PC-3 (cell line): ENCODE results near the gene H2BK1. TPM values are rescaled to one million over a fixed set of nuclear protein-coding genes. Genes with fewer than 3 reads are reported as not detected.

ENCODE experiments used
- ATAC-seq: fragments of 200-7000 bp; cut with Tn5 transposase; 2 replicates; pipeline ENCODE4 v1.9.1; 2020; ENCODE audit warnings: mild to moderate bottlenecking, moderate library complexity
- BruUV-seq: library from RNA; stranded (reverse); fragments of 400-500 nt; replicated peaks from 2 replicates; lab custom pipeline; 2021; lab: Mats Ljungman, UMichigan
- CTCF ChIA-PET: fragments of 300-600 bp; sonication (Branson Sonifier 250); formaldehyde crosslinking; loops from one replicate; lab custom pipeline; 2022; ENCODE audit warnings: antibody characterized with exemption; lab: Charles Lee
- POLR2A ChIA-PET: fragments of 300-600 bp; sonication (Branson Sonifier 250); formaldehyde crosslinking; loops from one replicate; lab custom pipeline; 2022; ENCODE audit warnings: antibody characterized with exemption; ENCODE audit not compliant: unreplicated experiment; lab: Charles Lee
- DNase-seq: peaks from one replicate; pipeline ENCODE4 v3.0.0-alpha.2; 2015
- H2AFZ ChIP-seq: fragments of 300-600 bp; sonication (generic); 2 replicates; pipeline ENCODE4 v1.6.0; 2016; ENCODE audit warnings: antibody characterized with exemption, low read length
- H3F3A ChIP-seq: fragments of 300-600 bp; sonication (generic); one replicate; pipeline ENCODE4 v1.6.0; 2017; ENCODE audit warnings: antibody characterized with exemption, low read length, control low read depth, mild to moderate bottlenecking; ENCODE audit not compliant: unreplicated experiment
- H3K27ac ChIP-seq: fragments of 300-600 bp; sonication (generic); 2 replicates; pipeline ENCODE4 v1.5.1; 2016; ENCODE audit warnings: mild to moderate bottlenecking, low read length
- H3K27me3 ChIP-seq: fragments of 300-600 bp; sonication (generic); 2 replicates; pipeline ENCODE4 v1.6.1; 2016; ENCODE audit warnings: low read length, mixed read lengths
- H3K36me3 ChIP-seq: fragments of 300-600 bp; sonication (generic); 2 replicates; pipeline ENCODE4 v1.6.1; 2016; ENCODE audit warnings: low read depth, mixed run types, low read length, mixed read lengths
- H3K4me1 ChIP-seq: fragments of 300-600 bp; sonication (generic); 2 replicates; pipeline ENCODE4 v1.5.1; 2016; ENCODE audit warnings: low read length; ENCODE audit not compliant: insufficient read depth
- H3K4me2 ChIP-seq: fragments of 300-600 bp; sonication (generic); 2 replicates; pipeline ENCODE4 v1.6.0; 2016; ENCODE audit warnings: low read length
- H3K4me3 ChIP-seq: fragments of 300-600 bp; sonication (generic); 2 replicates; pipeline ENCODE4 v1.5.1; 2016; ENCODE audit warnings: mild to moderate bottlenecking, low read length, mixed read lengths
- H3K79me2 ChIP-seq: fragments of 300-600 bp; sonication (generic); 2 replicates; pipeline ENCODE4 v1.6.1; 2017; ENCODE audit warnings: low read length, mixed read lengths
- H3K9ac ChIP-seq: fragments of 300-600 bp; sonication (generic); 2 replicates; pipeline ENCODE4 v1.6.0; 2016; ENCODE audit warnings: mild to moderate bottlenecking, low read length
- H3K9me2 ChIP-seq: fragments of 300-600 bp; sonication (generic); replicated peaks from 2 replicates; pipeline ENCODE4 v1.6.1; 2016; ENCODE audit warnings: mixed run types, low read length, mixed read lengths
- H3K9me3 ChIP-seq: fragments of 300-600 bp; sonication (generic); 2 replicates; pipeline ENCODE4 v1.6.1; 2016; ENCODE audit warnings: low read length, mixed read lengths
- H4K20me1 ChIP-seq: fragments of 300-600 bp; sonication (generic); 2 replicates; pipeline ENCODE4 v1.6.1; 2016; ENCODE audit warnings: low read length, mixed read lengths
- CTCF ChIP-seq: fragments of 300-600 bp; sonication (generic); conservative IDR thresholded peaks from 2 replicates; pipeline ENCODE4 v1.5.1; 2017; ENCODE audit warnings: antibody characterized with exemption, low read depth, mild to moderate bottlenecking, low read length
- EZH2 ChIP-seq: fragments of 300-600 bp; sonication (generic); IDR thresholded peaks from one replicate; pipeline ENCODE4 v1.6.1; 2017; ENCODE audit warnings: antibody characterized with exemption, mild to moderate bottlenecking, low read length; ENCODE audit not compliant: unreplicated experiment
- EZH2phosphoT487 ChIP-seq: fragments of 300-600 bp; sonication (generic); IDR thresholded peaks from 2 replicates; pipeline ENCODE4 v1.6.1; 2018; ENCODE audit warnings: mild to moderate bottlenecking, antibody characterized with exemption, low read length, borderline replicate concordance
- intact Hi-C: fragments of 100-400 bp; cut with micrococcal nuclease; formaldehyde crosslinking; loops from 2 replicates; pipeline ENCODE4 v1.9.0; 2023
- total RNA-seq: library from RNA; depleted of rRNA; stranded (reverse); fragments of >200 nt; gene quantifications from 2 replicates; pipeline ENCODE4 v1.2.3, GENCODE V29; 2014

Gene H2BK1
- total RNA-seq, 1 experiment from 2014 or later = not detected

- Histone ChIP-seq H3K4me3 (no peak overlapping the region), H3K27me3 (no peaks in the 10 kb centered on the region), H3K9me3 (no peaks in the 10 kb centered on the region), H3K9ac (no peak overlapping the region), H3K4me2 (no peak overlapping the region), H3K4me1 (peaks cover 4% of the 10 kb centered on the region), H3K36me3 (no peaks in the 10 kb centered on the region), H3K79me2 (no peaks in the 10 kb centered on the region), H3F3A (no peaks in the 10 kb centered on the region), H3K27ac (no peak overlapping the region), H4K20me1 (no peaks in the 10 kb centered on the region), H3K9me2 (no peaks in the 10 kb centered on the region), H2AFZ (no peak overlapping the region)
- DNase-seq = no peak
- ChIA-PET POLR2A (no interaction called here), CTCF (no interaction called here)
- intact Hi-C loops = no loop called here
- TF ChIP-seq CTCF (no peak), EZH2 (no peak), EZH2phosphoT487 (no peak)
- ATAC-seq = no peak
- TSS peak; percentile 15 for BruUV-seq
Observed at GRCh38 chr7:151250181-151251132, 40.2 kb upstream of the H2BK1 start.

DNA sequence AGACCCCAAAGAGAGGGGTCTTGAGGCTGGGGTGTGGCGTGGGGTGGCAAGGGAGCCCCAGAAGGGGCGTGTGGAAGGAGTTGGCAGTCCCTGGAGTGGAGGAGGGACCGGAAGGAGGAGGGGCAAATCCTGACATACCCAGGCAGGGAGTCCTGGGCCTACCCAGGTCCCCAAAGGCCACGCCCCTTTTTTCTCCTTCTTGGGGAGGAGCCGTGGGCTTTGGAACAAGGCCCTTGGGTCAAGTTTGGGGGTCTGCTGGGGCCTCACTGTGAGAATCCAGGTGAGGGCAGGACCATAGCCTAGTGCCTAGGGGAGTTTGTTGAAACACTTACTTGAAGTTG is 39.4 kb upstream of the H2BK1 start:
- Histone ChIP-seq H3K4me3 (no peak overlapping the region; the same call in 1 of the 2 replicates), H3K9me3 (no peaks in the 10 kb centered on the region), H4K20me1 (no peaks in the 10 kb centered on the region), H3F3A (no peaks in the 10 kb centered on the region), H2AFZ (no peak overlapping the region), H3K4me2 (peak overlapping the region; percentile 99; the same call in 1 of the 2 replicates), H3K27me3 (no peaks in the 10 kb centered on the region), H3K36me3 (no peaks in the 10 kb centered on the region), H3K9ac (no peak overlapping the region), H3K27ac (no peak overlapping the region), H3K4me1 (peaks cover 4% of the 10 kb centered on the region), H3K79me2 (no peaks in the 10 kb centered on the region), H3K9me2 (no peaks in the 10 kb centered on the region)
- TF ChIP-seq EZH2 (no peak), CTCF (no peak), EZH2phosphoT487 (no peak)
- ChIA-PET POLR2A (no interaction called here), CTCF (no interaction called here)
- intact Hi-C loops = loop anchor here (5.0 kb wide), 1 partner anchor 53 kb away; no protein-coding TSS in a partner anchor
- no TSS peak for BruUV-seq
- ATAC-seq (no peak), DNase-seq (no peak)
